HPDE6-E6E7 (cell line): Measurements from ENCODE around the gene NME4.
"Not testable (repeated sequence)": the region's sequence is repeated elsewhere in the genome, so short reads cannot be mapped to it uniquely, and the experiment has no call there.

Experiments
- DNase-seq: peaks from one replicate; pipeline ENCODE4 v3.0.0; 2011; ENCODE audit warnings: missing footprints; ENCODE audit errors: extremely low spot score

NME4 gene

GRCh38 chr16:398561-399339 is 1.8 kb downstream of the NME4 start:
- DNase-seq: no peak

DNA sequence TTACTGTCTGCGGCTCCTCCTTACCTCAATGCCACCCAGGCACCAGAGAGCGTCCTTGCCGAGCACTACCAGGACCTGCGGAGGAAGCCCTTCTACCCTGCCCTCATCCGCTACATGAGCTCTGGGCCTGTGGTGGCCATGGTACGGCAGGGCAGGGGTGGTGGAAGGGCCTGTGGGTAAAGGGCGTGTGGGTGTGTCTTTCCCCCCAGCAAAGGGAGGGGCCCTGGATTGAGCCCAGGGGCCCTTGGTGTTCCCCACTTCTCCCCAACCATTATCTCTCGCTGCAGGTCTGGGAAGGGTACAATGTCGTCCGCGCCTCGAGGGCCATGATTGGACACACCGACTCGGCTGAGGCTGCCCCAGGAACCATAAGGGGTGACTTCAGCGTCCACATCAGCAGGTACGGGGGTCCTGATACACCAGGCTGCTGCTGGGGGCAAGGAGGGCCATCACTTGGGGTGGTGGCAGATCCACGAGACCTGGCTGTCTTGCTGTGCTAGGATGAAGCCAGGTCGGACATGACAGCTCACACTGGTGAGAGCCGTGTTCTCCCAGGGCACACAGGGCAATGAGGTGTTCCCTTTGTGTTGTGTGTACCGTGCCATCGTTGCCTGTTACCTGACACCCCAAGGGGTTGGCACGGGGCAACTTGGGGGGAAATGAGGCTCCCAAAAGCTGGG is 2.5 kb downstream of the NME4 start:
- DNase-seq: no peak

DNA sequence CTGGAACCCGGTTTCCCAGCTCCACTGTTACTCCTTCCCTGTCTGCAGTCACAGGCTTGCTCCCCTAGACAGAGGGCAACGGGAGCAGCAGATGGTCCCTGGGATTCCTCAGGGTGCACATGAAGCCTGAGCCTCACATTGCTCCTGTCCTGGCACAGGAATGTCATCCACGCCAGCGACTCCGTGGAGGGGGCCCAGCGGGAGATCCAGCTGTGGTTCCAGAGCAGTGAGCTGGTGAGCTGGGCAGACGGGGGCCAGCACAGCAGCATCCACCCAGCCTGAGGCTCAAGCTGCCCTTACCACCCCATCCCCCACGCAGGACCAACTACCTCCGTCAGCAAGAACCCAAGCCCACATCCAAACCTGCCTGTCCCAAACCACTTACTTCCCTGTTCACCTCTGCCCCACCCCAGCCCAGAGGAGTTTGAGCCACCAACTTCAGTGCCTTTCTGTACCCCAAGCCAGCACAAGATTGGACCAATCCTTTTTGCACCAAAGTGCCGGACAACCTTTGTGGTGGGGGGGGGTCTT is 3.1 kb downstream of the NME4 start:
- DNase-seq: no peak

GRCh38 chr16:401468-402348 is 4.7 kb downstream of the NME4 start, which contains the start of gene DECR2:
Gene DECR2, plus strand, starts transcription at chr16:401885. Its CDS starts 79 bp downstream, at chr16:401964.
- peak; percentile 66 for DNase-seq

GRCh38 chr16:404971-405486 is 8.0 kb downstream of the NME4 start:
- DNase-seq: no peak

- no peak for DNase-seq
Measured at GRCh38 chr16:405548-406506, 8.8 kb downstream of the NME4 start.

GRCh38 chr16:407253-407652 is 10.3 kb downstream of the NME4 start:
- DNase-seq: no peak

GRCh38 chr16:410516-411178 is 13.6 kb downstream of the NME4 start:
- DNase-seq: no peak

DNA sequence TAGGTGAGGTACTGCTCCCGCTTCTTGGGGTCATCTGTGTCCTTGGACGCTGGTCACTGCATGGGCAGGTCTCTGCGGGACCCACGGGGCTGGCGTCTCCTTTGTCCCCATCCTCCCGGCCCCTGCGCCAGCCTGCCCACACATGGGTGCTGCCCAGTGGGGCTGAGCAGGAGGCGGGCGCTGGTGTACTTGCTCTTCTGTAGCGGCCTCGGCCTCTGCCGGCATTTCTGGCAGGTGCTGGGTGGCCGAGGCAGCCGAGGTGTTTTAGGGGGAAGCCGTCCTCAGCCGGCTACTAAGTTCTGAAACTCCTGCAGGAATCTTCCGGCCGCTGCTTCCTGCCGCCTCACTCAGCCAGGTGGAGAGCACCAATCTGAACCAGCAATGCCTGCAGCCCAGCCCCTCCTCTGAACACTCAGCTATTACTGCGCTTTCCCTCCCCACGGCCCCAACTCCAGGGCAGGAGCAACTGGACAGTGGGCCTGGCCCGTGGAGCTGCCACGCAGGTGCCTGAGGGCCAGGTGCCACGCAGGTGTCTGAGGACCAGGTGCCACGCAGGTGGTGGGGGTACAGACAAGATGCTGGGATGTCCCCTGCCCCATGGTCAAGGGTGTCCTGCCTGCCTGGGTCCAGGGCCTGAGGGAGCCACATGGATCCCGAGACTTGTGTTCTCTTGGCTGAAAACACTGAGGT is 14.7 kb downstream of the NME4 start:
- DNase-seq: no peak

- no peak for DNase-seq
Measured at GRCh38 chr16:414395-415169, 17.6 kb downstream of the NME4 start.

DNA sequence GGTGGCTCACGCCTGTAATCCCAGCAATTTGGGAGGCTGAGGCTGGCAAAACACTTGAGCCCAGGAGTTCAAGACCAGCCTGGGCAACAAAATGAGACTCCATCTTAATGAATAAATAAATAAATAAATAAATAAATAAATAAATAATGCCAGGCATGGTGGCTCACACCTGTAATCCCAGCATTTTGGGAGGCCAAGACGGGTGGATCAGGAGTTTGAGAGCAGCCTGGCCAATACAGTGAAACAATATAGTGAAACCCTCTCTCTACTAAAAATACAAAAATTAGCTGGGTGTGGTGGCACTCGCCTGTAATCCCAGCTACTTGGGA is 18.1 kb downstream of the NME4 start:
- not testable (repeated sequence) for DNase-seq

- DNase-seq: not testable (repeated sequence)
Measured at GRCh38 chr16:422179-422578, 25.2 kb downstream of the NME4 start.

- peak; percentile 53 for DNase-seq
Measured at GRCh38 chr16:424033-424622, 27.1 kb downstream of the NME4 start.

DNA sequence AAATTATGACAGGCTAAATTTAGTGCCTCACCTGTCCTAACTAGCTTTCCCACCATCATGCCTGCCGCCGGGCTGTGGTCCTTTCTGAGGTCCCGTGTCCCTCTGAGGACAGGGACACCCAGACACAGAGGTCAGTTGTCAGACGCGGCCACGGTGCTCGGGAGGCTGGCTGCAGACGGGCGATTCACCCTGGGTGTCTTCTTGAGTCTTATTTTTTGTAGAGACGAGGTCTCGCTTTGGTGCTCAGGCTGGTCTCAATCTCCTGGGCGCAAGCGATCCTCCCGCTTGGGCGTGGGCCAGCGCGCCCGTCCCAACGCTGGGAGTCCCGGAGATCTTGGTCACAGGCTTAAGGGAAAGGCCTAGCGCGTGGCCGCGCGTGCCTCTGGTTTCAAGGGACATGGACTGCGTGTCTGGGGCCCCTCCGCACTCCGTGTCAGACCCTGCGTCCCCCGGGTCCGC is 27.7 kb downstream of the NME4 start:
- no peak for DNase-seq

DNA sequence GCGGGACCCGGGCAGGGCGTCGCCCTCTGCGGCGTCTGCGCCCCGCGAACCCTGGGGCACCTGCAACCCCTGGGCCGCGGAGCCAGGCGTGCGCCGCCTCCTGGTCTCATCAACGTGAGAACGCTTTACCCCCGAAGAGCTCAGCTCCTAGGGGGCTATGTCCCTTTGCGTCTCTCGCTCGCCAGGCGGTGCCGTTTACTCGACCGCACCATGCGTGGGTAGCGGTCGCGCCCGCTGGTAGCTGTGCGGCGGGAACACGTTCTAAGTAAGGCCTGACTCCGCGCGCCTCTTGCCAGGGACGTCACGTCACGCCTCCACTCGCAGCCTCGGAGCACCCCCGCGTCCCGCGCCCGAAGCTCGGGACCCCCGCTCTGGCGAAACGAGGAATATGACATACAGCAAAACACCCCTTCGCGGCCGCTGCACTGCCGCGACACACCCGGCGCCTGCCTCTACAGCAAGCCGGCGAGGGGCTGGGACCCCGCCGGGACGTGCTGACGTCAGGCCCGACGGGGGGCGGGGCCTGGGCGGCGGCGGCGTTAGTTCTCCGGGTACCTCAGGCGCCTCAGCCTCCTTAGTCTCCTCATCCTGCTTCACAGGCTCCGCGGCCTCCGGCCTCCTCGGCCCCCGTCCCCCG is 28.2 kb downstream of the NME4 start, which contains the start of gene RAB11FIP3:
RAB11FIP3 (plus strand) TSS at position 568 of the 637 bp plus-strand sequence. CDS start 358 bp downstream, outside the sequence.
- DNase-seq: peak; percentile 60

DNA sequence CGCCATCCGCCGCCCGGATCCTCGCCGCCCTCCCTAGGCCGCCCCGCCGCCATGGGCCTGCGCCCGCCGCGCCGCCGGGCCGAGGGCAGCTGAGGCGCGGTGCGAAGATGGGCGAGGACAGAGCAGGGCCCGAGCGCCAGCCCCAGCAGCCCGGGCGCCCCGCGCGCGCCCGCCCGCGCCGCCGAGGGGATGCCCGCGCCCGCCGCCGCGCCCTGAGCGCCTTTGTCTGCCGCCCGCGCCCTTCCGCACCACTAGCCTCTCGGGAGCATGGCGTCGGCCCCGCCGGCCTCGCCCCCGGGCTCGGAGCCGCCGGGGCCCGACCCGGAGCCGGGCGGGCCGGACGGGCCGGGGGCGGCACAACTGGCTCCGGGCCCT is 28.7 kb downstream of the NME4 start:
- DNase-seq: no peak

- no peak for DNase-seq
Measured at GRCh38 chr16:426115-426905, 29.3 kb downstream of the NME4 start.
